GM21529 (cell line): ENCODE data around the gene TRIM38.
"Not testable (repeated sequence)": the region's sequence is repeated elsewhere in the genome, so short reads cannot be mapped to it uniquely, and the experiment has no call there.

Experiments
- ATAC-seq: cut with Tn5 transposase; IDR thresholded peaks from one replicate; pipeline ENCODE4 v1.9.1; 2021; ENCODE audit not compliant: unreplicated experiment

The TRIM38 gene

GRCh38 chr6:25939593-25939992 is 23.0 kb upstream of the TRIM38 start:
- ATAC-seq: no peak

DNA sequence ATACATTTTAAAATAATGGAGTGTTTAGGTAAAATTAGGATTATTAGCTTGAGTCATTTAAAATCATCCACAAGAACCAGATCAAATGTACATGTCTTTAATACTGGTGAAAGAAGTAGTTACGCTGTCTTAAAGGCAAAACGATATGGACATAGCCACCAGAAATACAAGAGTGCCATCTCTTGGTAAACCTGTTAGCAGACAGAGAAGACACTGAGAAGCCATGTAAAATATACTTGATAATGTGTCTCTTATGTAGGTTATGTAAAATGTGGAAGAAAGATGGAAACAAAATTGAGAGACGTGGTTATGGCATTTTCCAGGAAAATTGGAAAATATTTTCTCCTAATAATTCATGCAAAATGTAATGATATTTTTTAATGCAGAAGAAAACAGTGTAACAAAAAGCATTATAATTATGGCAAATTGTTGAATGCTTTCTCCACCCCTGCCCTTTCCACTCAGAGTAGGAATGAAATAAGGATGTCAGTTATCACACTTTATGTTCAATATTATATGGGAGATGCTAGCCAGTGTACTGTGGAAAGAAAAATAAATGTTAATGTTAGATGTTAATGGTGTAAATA is 19.9 kb upstream of the TRIM38 start:
- no peak for ATAC-seq

DNA sequence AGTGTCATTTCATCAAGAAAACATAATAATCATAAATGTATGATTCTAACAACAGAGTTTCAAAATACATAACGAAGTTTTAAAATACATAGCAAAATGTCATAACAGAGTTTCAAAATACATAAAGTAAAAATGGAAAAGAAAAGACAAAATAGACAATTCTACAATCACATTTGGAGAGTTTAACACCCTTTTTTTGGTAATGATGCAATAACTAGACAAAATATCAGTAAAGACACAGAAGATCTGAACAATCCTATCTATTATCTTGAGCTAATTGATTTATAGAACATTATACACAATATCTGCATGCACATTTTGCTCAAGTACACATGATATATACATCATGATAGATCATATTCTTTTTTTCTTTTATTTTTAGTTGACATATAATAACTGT is 18.7 kb upstream of the TRIM38 start:
- ATAC-seq: no peak

- ATAC-seq: peak; percentile 96
Observed at GRCh38 chr6:25944688-25945574, 17.7 kb upstream of the TRIM38 start.

GRCh38 chr6:25945738-25946137 is 16.9 kb upstream of the TRIM38 start:
- ATAC-seq: not testable (repeated sequence)

- ATAC-seq: no peak
Observed at GRCh38 chr6:25946631-25947030, 16.0 kb upstream of the TRIM38 start.

- not testable (repeated sequence) for ATAC-seq
Observed at GRCh38 chr6:25947492-25947891, 15.1 kb upstream of the TRIM38 start.

- no peak for ATAC-seq
Observed at GRCh38 chr6:25949695-25950094, 12.9 kb upstream of the TRIM38 start.

DNA sequence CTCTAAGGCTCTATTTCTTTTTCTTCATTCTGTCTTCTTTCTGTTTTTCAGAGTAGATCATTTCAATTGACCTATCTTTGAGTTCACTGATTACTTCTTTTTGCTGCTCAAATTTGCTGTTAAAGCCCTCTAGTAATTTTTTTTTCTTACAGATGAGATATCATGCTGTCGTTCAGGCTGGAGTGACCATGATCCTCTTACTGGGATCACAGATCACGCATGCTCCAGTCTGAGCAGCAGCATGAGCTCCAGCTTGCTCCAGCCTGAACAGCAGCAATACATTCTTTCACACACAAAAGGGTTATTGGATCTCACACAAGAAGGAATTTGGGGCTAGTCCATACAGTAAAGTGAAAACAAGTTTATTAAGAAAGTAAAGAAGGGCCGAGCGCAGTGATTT is 12.3 kb upstream of the TRIM38 start:
- ATAC-seq: no peak

DNA sequence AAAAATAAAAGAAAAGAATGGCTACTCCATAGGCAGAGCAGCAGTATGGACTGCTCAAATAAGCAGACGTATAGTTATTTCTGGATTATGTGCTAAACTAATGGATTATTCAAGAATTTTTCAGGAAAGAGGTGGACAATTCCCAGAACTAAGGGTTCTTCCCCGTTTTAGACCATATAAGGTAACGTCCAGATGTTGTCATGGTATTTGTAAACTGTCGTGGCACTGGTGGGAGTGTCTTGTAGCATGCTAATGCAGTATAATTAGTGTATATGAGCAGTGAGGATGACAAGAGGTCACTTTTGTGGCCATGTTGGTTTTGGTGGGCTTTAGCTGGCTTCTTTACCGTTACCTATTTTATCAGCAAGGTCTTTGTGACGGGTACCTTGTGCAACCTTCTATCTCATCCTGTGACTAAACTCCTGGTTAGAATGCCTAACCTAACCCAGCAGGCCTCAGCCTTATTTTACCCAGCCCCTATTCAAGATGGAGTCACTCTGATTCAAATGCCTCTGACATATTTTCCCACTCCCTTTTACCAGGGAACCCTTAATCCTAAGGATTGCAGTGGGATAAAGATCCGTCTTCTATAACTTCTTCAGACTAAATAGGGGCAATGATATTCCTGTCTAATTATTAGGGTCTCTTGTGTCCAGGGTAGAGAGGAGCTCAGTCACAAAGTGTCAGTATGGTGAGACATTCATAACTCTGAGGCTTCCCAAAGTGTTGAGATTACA is 11.1 kb upstream of the TRIM38 start:
- ATAC-seq: no peak

GRCh38 chr6:25952535-25952934 is 10.1 kb upstream of the TRIM38 start:
- no peak for ATAC-seq

DNA sequence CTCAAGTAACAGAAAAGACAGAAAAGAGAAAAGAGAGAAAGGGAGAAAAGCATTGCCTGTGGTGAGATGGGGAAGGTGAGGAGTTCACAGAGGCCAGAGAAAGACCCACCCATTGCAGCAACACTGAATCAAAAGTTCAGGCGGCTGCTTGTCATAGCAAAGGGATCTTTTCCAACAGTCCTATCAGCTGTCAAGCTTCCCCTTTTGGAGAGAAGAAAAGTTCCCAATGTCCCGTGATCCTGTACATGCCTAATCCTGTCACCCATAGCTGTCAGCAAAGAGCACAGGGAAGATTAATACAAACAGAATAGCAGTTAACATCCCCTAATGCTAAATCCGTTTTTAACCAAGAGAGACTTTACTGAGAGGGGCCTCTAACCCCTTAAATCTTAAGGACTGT is 8.9 kb upstream of the TRIM38 start:
- no peak for ATAC-seq

- ATAC-seq: no peak
Observed at GRCh38 chr6:25954756-25955155, 7.8 kb upstream of the TRIM38 start.

- no peak for ATAC-seq
Observed at GRCh38 chr6:25956226-25956625, 6.4 kb upstream of the TRIM38 start.

DNA sequence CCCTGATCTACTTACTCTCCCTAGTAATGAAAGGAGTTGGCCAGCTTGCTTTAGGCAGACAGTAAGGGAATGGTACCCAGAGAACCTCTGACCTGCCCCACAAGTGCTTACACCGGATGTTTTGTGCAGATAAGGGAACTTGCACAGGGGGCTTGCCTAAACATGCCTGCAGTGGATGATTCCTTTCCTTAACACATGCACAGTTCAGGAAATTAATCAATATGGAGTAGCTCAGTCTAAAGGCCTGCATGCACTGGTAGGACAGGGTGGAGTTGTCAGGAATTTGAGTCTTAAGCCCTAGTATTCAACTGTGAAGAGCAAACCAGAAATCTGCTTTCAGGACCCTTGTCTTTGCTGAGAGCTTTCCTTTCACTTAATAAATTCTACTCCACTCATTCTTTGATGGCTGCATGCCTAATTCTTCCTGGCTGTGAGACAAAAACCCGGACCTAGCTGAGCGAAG is 3.9 kb upstream of the TRIM38 start:
- no peak for ATAC-seq

GRCh38 chr6:25959890-25960536 is 2.6 kb upstream of the TRIM38 start:
- ATAC-seq: no peak

DNA sequence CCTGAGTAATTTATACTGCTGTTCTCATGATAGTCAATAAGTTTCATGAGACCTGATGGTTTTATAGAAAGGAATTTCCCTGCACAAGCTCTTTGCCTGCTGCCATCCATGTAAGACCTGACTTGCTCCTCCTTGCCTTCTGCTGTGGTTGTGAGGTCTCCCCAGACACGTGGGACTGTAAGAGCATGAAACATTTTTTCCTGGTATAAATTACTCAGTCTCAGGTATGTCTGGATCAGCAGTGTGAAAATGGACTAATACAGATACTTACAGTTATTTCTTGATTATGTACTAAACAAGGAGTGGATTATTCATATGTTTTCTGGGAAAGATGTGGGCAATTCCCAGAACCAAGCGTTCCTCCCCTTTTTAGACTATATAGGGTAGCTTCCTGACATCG is 1.9 kb upstream of the TRIM38 start:
- ATAC-seq: no peak

DNA sequence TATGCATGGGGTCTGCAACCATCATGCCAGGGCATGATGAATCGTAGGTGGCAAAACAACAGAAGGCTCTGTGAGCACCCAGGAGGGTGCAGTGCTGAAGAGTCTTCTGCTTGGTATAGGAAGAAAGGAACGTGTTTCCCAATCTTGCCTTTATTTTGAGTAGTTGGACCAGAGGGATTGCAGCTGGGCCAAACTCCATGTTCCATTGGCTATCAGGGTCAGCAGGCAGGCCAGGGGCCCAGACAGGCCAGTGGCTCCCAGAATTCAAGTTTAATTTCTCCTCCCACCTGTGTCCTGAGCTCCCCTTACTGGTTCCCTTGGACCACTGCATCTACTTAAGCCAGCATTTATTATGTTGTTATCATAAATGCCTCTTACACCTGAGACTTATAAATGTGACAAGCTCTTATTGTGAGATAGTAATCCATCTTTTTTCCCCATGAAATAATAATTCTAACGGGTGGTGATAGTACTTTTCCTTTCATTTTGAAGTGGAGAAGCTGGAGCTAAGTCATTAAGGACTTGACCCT is 918 bp upstream of the TRIM38 start:
- ATAC-seq: no peak

GRCh38 chr6:25963426-25964123 is 973 bp downstream of the TRIM38 start:
- ATAC-seq: no peak

DNA sequence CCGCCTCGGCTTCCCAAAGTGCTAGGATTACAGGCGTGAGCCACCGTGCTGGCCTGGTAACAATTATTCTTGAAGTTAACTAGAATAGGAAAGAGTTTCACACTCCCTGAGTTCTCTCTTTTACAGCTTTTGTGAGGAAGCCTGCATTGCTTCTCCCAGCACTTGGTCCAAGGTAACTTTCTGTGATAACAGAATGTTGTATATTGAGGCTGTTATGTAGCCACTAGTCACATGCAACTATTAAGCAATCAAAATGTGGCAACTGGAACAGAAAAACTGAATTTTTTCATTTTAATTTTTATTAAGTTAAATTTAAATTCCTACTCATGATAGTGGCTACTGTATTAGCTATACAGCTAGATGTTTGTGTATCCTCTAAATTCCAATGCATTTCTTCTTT is 2.5 kb downstream of the TRIM38 start:
- no peak for ATAC-seq
